Sigmoid colon (tissue), 7 donors: Measurements from ENCODE around the gene STK38. TPM values are rescaled to one million over a fixed set of nuclear protein-coding genes. Genes with fewer than 3 reads are reported as not detected.
"Not testable (repeated sequence)": the region's sequence is repeated elsewhere in the genome, so short reads cannot be mapped to it uniquely, and the experiment has no call there.

Experiments
- DNase-seq: peaks from one replicate; pipeline ENCODE4 v3.0.0-alpha.2; 2019
- H3K27ac ChIP-seq, 4 donors: fragments of 200-600 bp; sonication (generic); one replicate each; pipeline ENCODE4 v1.5.1; 2016 to 2019; ENCODE audit warnings: mild to moderate bottlenecking in 1 of 4
- H3K27me3 ChIP-seq, 3 donors: fragments of 200-600 bp; sonication (generic); one replicate each; pipeline ENCODE4 v1.5.1; 2019; ENCODE audit warnings: mild to moderate bottlenecking in 1 of 3
- H3K36me3 ChIP-seq, 4 donors: fragments of 200-600 bp; sonication (generic); one replicate each; pipeline ENCODE4 v1.5.1; 2016 to 2019
- H3K4me1 ChIP-seq, 4 donors: fragments of 200-600 bp; sonication (generic); one replicate each; pipeline ENCODE4 v1.5.1; 2017 to 2019
- H3K4me3 ChIP-seq, 4 donors: fragments of 200-600 bp; sonication (generic); one replicate each; pipeline ENCODE4 v1.5.1; 2017 to 2019; ENCODE audit warnings: mild to moderate bottlenecking in 2 of 4, moderate library complexity in 1 of 4
- H3K9me3 ChIP-seq, 4 donors: fragments of 200-600 bp in 3 of 4; sonication (generic) in 3 of 4; one replicate each; pipeline versions ENCODE4 v1.5.1 to v1.6.1; 2013 to 2019
- CTCF ChIP-seq, 4 experiments: fragments of 450-650 bp in 3 of 4; fragments of 200-600 bp in 1 of 4; IDR thresholded peaks; one replicate each; pipeline ENCODE4 v1.5.1; 2016 to 2019; ENCODE audit warnings: antibody characterized with exemption in 4 of 4, mild to moderate bottlenecking in 3 of 4, moderate library complexity in 2 of 4
- EP300 ChIP-seq, 4 donors: sonication (generic); formaldehyde crosslinking; IDR thresholded peaks; one replicate each; pipeline ENCODE4 v1.6.1; 2017; ENCODE audit warnings: antibody characterized with exemption in 4 of 4
- POLR2A ChIP-seq, 2 donors: fragments of 450-650 bp; IDR thresholded peaks; one replicate each; pipeline ENCODE4 v1.6.1; 2016; ENCODE audit warnings: antibody characterized with exemption in 2 of 2, mild to moderate bottlenecking in 2 of 2, moderate library complexity in 2 of 2
- POLR2AphosphoS5 ChIP-seq, 4 donors: sonication (generic); formaldehyde crosslinking; IDR thresholded peaks; one replicate each; pipeline ENCODE4 v1.6.1; 2017; ENCODE audit warnings: antibody characterized with exemption in 4 of 4
- WGBS, 2 donors: extraction: QIAGEN DNeasy Blood & Tissue Kit; methylation state at CpG; one replicate each; pipeline ENCODE4 v1.1.7; 2013; 5-methylcytosine and 5-hydroxymethylcytosine counted together
- intact Hi-C: fragments of 100-400 bp; cut with DNase I; formaldehyde crosslinking; loops from one replicate; pipeline ENCODE4 v1.15.1; 2023
- polyA plus RNA-seq, 3 donors: library from polyadenylated mRNA; stranded (reverse); fragments of 200-250 nt; gene quantifications; one replicate each; pipeline ENCODE4 v1.2.3, GENCODE V29; 2013
- total RNA-seq, 4 donors: library from RNA; depleted of rRNA; stranded (reverse); fragments of >200 nt; gene quantifications; one replicate each; pipeline ENCODE4 v1.1.0, GENCODE V29; 2016
- donor health status: healthy with polysubstance abuse.
- donor health status: Bipolar disorder and iron deficiency.
- donor health status: healthy.

STK38 gene
- total and polyA plus RNA-seq, 7 donors = 25.8 to 47.8 (median 36.0) TPM

- 29 to 70% methylated on average over 1 of the region's 1 CpG for WGBS, 2 donors
- intact Hi-C loops = no loop called here
- TF ChIP-seq POLR2AphosphoS5 (IDR thresholded peaks at IDR 0.05) = no peak
- no peak overlapping the region for H3K27ac ChIP-seq
- H3K9me3 ChIP-seq = no peaks in the 10 kb centered on the region
- H3K27me3 ChIP-seq = no peaks in the 10 kb centered on the region
- no peak overlapping the region for H3K4me3 ChIP-seq
- DNase-seq = no peak
- H3K4me1 ChIP-seq = peaks cover 0 to 33% (median 21%) of the 10 kb centered on the region in 4 donors
- no peaks in the 10 kb centered on the region for H3K36me3 ChIP-seq
Observed at GRCh38 chr6:36463676-36464075, 83.6 kb downstream of the STK38 start.

DNA sequence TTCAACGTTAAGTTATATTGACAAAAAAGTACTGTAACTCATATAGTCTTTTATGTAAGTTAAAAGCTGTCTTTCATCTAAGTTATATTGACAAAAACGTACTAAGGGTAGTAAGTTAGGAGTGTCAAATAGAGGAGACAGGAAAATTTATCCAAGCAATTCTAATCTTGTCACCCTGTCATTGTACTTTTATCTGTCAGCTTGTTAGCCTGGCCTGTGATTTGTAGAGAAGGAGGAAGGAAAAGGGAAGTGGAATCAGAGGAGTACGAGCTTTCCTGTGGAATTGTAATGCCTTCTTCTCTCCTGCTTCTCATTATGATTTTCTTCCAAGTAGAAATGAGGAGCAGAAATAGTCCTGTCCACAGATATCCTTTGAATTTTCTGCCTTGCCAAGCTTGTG is 85.6 kb downstream of the STK38 start:
- no peak for TF ChIP-seq CTCF (IDR thresholded peaks at IDR 0.05)
- no peak for TF ChIP-seq POLR2A (IDR thresholded peaks at IDR 0.05)
- no peak for TF ChIP-seq EP300 (IDR thresholded peaks at IDR 0.05)
- TF ChIP-seq POLR2AphosphoS5 (IDR thresholded peaks at IDR 0.05) = no peak
- Histone ChIP-seq H3K27ac (no peak overlapping the region), H3K9me3 (no peaks in the 10 kb centered on the region), H3K27me3 (no peaks in the 10 kb centered on the region), H3K4me1 (peaks cover 0 to 34% (median 22%) of the 10 kb centered on the region in 4 donors), H3K4me3 (no peak overlapping the region), H3K36me3 (peaks cover 0 to 2% (median 0%) of the 10 kb centered on the region in 4 donors)
- WGBS, 2 donors = 62 to 68% methylated on average over 3 of the region's 3 CpGs
- no peak for DNase-seq
- intact Hi-C loops = no loop called here

DNA sequence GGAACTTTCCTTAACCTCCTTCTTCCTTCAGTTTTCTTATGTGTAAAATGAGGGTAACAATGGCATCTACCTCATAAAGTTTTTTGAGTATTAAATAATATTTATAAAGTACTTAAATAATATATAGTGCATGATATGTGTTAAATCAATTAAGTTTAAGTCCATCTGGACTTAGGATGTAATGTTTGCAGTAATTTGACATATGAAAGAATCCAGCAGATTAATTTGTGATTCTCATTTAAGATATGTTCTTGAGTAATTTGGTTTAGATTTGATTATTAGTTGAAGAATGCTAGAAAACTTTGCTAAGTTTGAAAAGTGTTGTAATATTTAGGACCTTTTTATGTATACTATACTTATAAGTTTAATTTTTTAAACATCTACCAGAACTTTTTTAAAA is 86.4 kb downstream of the STK38 start:
- H3K36me3 ChIP-seq = peaks cover 0 to 3% (median 0%) of the 10 kb centered on the region in 4 donors

DNA sequence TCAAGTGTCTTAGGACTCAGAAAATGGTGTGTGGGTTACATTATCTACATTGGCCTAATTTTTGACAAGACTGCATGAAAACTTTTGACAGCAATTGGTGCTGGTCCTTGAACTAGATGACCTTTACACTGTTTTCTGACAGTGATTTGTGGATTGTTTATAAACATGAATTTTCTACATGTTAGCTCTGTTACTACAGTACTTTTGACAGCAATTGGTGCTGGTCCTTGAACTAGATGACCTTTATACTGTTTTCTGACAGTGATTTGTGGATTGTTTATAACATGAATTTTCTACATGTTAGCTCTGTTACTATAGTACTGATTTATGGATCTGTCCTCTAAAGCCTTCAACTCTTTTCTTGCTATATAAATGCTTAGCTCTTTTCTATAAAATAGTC is 87.8 kb downstream of the STK38 start:
- Histone ChIP-seq H3K4me3 (no peak overlapping the region), H3K27me3 (no peaks in the 10 kb centered on the region), H3K4me1 (peaks cover 0 to 34% (median 22%) of the 10 kb centered on the region in 4 donors), H3K9me3 (no peaks in the 10 kb centered on the region), H3K27ac (no peak overlapping the region), H3K36me3 (peaks cover 0 to 3% (median 0%) of the 10 kb centered on the region in 4 donors)
- intact Hi-C loops = no loop called here
- TF ChIP-seq EP300 (IDR thresholded peaks at IDR 0.05) = no peak
- TF ChIP-seq CTCF (IDR thresholded peaks at IDR 0.05) = no peak
- no peak for TF ChIP-seq POLR2AphosphoS5 (IDR thresholded peaks at IDR 0.05)
- no peak for TF ChIP-seq POLR2A (IDR thresholded peaks at IDR 0.05)
- no peak for DNase-seq

More for the DNA sequence above, 86.4 kb downstream of the STK38 start:
- no peak overlapping the region for H3K4me3 ChIP-seq
- TF ChIP-seq CTCF (IDR thresholded peaks at IDR 0.05) (no peak), POLR2AphosphoS5 (IDR thresholded peaks at IDR 0.05) (no peak), EP300 (IDR thresholded peaks at IDR 0.05) (no peak), POLR2A (IDR thresholded peaks at IDR 0.05) (no peak)
- no peak for DNase-seq
- H3K9me3 ChIP-seq = no peaks in the 10 kb centered on the region
- intact Hi-C loops = no loop called here
- no peak overlapping the region for H3K27ac ChIP-seq
- peaks cover 0 to 34% (median 22%) of the 10 kb centered on the region in 4 donors for H3K4me1 ChIP-seq
- H3K27me3 ChIP-seq = no peaks in the 10 kb centered on the region

GRCh38 chr6:36455486-36456027 is 91.7 kb downstream of the STK38 start:
- Histone ChIP-seq H3K4me3 (no peak overlapping the region), H3K36me3 (peaks cover 0 to 12% (median 0%) of the 10 kb centered on the region in 4 donors), H3K4me1 (peaks cover 0 to 20% (median 19%) of the 10 kb centered on the region in 4 donors), H3K27me3 (no peaks in the 10 kb centered on the region), H3K27ac (no peak overlapping the region), H3K9me3 (no peaks in the 10 kb centered on the region)
- no peak for DNase-seq
- intact Hi-C loops = no loop called here
- WGBS, 2 donors = 77 to 90% methylated on average over 3 of the region's 3 CpGs
- TF ChIP-seq POLR2AphosphoS5 (IDR thresholded peaks at IDR 0.05) = no peak
- no peak for TF ChIP-seq POLR2A (IDR thresholded peaks at IDR 0.05)
- TF ChIP-seq CTCF (IDR thresholded peaks at IDR 0.05) = no peak
- no peak for TF ChIP-seq EP300 (IDR thresholded peaks at IDR 0.05)

DNA sequence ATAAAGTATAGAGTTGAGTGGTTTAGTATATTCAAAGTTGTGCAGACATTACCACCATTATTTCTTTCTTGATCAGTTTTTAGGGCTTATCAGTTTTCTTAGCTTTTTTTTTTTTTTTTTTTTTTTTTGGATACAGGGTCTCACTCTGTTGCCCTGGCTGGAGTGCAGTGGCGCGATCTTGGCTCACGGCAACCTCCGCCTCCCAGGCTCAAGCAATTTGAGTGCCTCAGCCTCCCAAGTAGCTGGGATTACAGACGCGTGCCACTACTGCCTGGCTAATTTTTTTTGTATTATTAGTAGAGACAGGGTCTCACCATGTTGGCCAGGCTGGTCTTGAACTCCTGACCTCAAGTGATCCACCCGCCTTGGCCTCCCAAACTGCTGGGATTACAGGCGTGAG is 94.4 kb downstream of the STK38 start:
- 96 to 98% methylated on average over 8 of the region's 8 CpGs for WGBS, 2 donors
- intact Hi-C loops, H3K4me3 ChIP-seq, H3K27me3 ChIP-seq, H3K27ac ChIP-seq, H3K4me1 ChIP-seq, H3K9me3 ChIP-seq, DNase-seq: not testable (repeated sequence)
- peaks cover 0 to 17% (median 3%) of the 10 kb centered on the region in 4 donors for H3K36me3 ChIP-seq

DNA sequence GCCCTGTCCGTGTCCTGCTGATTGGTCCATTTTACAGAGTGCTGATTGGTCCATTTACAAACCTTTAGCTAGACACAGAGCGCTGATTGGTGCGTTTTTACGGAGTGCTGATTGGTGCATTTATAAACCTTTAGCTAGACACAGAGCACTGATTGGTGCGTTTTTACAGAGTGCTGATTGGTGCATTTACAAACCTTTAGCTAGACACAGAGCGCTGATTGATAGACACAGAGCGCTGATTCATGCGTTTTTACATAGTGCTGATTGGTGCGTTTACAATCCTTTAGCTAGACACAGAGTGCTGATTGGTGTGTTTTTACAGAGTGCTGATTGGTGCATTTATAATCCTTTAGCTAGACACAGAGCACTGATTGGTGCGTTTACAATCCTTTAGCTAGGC is 98.1 kb downstream of the STK38 start:
- 98% methylated on average over 10 of the region's 10 CpGs for WGBS, 2 donors
- H3K27me3 ChIP-seq, H3K4me3 ChIP-seq, H3K27ac ChIP-seq, H3K9me3 ChIP-seq, DNase-seq, intact Hi-C loops: not testable (repeated sequence)
- Histone ChIP-seq H3K36me3 (peaks cover 0 to 14% (median 3%) of the 10 kb centered on the region in 4 donors), H3K4me1 (peaks cover 0 to 20% (median 15%) of the 10 kb centered on the region in 4 donors)
